Prostate gland (tissue), 2 donors: ENCODE results near the gene RPL27A. TPM values are rescaled to one million over a fixed set of nuclear protein-coding genes. Genes with fewer than 3 reads are reported as not detected.

Experiments used
- DNase-seq: peaks from one replicate; pipeline ENCODE4 v3.0.0-alpha.2; 2019; ENCODE audit warnings: low spot score
- H3K27ac ChIP-seq, 2 donors: fragments of 200-600 bp; sonication (generic); 2 replicates each; pipeline ENCODE4 v1.5.1; 2017 to 2019
- H3K27me3 ChIP-seq: fragments of 200-600 bp; sonication (generic); replicated peaks from 2 replicates; pipeline ENCODE4 v1.5.1; 2019; ENCODE audit not compliant: insufficient read depth
- H3K36me3 ChIP-seq, 2 donors: fragments of 200-600 bp; sonication (generic); 1 replicate in 1 of 2; 2 replicates in 1 of 2; pipeline versions ENCODE4 v1.5.1 to v1.8.1; 2017 to 2019
- H3K4me1 ChIP-seq: fragments of 200-600 bp; sonication (generic); replicated peaks from 2 replicates; pipeline ENCODE4 v1.5.1; 2019
- H3K4me3 ChIP-seq, 2 donors: fragments of 200-600 bp; sonication (generic); 2 replicates each; pipeline ENCODE4 v1.5.1; 2017 to 2019
- H3K9me3 ChIP-seq: fragments of 200-600 bp; sonication (generic); 2 replicates; pipeline ENCODE4 v1.5.1; 2017
- CTCF ChIP-seq, 4 experiments: fragments of 200-600 bp in 2 of 4; fragments of 450-650 bp in 2 of 4; sonication (generic) in 2 of 4; IDR thresholded peaks; 1 replicate in 3 of 4; 2 replicates in 1 of 4; pipeline ENCODE4 v1.5.1; 2016 to 2019; ENCODE audit warnings: antibody characterized with exemption in 4 of 4, mild to moderate bottlenecking in 2 of 4, moderate library complexity in 2 of 4
- POLR2A ChIP-seq: fragments of 450-650 bp; IDR thresholded peaks from one replicate; pipeline ENCODE4 v1.6.1; 2016; ENCODE audit warnings: antibody characterized with exemption, mild to moderate bottlenecking
- POLR2AphosphoS5 ChIP-seq: sonication (generic); formaldehyde crosslinking; IDR thresholded peaks from one replicate; pipeline ENCODE4 v1.6.1; 2017; ENCODE audit warnings: antibody characterized with exemption
- WGBS: methylation state at CpG from one replicate; pipeline ENCODE4 v1.1.5; 2018; 5-methylcytosine and 5-hydroxymethylcytosine counted together
- intact Hi-C: fragments of 100-400 bp; cut with DNase I; formaldehyde crosslinking; loops from one replicate; pipeline ENCODE4 v1.14.2; 2022
- total RNA-seq, 2 donors: library from RNA; depleted of rRNA; stranded (reverse); fragments of >200 nt; gene quantifications; one replicate each; pipeline ENCODE4 v1.1.0, GENCODE V29; 2016

RPL27A gene
- total RNA-seq, 2 donors from 2014 or later: 693 to 1,360 TPM

GRCh38 chr11:8683115-8683807 lies 669 bp downstream of the RPL27A start:
- H3K27ac ChIP-seq: peak overlapping the region; percentile 91
- no peak for DNase-seq
- intact Hi-C loops: loop anchor here (5.0 kb wide), 2 partner anchors 129 to 279 kb away; partner anchors contain the start of gene TMEM9B
- no peaks in the 10 kb centered on the region for H3K9me3 ChIP-seq
- H3K4me1 ChIP-seq: peaks cover 8% of the 10 kb centered on the region
- 2% methylated on average over 27 of the region's 27 CpGs for WGBS
- no peak for TF ChIP-seq POLR2A
- peak overlapping the region; percentile 83 to 84 for H3K4me3 ChIP-seq
- peaks cover 0 to 19% of the 10 kb centered on the region in 2 donors for H3K36me3 ChIP-seq
- no peaks in the 10 kb centered on the region for H3K27me3 ChIP-seq

- Histone ChIP-seq H3K27me3 (no peaks in the 10 kb centered on the region), H3K27ac (no peak overlapping the region), H3K4me1 (peaks cover 8% of the 10 kb centered on the region), H3K36me3 (peaks cover 0 to 19% of the 10 kb centered on the region in 2 donors), H3K4me3 (no peak overlapping the region), H3K9me3 (no peaks in the 10 kb centered on the region)
- 84% methylated on average over 6 of the region's 6 CpGs for WGBS
- TF ChIP-seq CTCF (IDR thresholded peaks at IDR 0.05) (no peak), POLR2AphosphoS5 (no peak), POLR2A (no peak)
- no peak for DNase-seq
- intact Hi-C loops: loop anchor here (5.0 kb wide), 2 partner anchors 128 to 278 kb away; partner anchors contain the start of gene TMEM9B
These were observed 2.2 kb downstream of the RPL27A start for GRCh38 chr11:8684600-8685290.

GRCh38 chr11:8685306-8685705 lies 2.7 kb downstream of the RPL27A start:
- no peaks in the 10 kb centered on the region for H3K9me3 ChIP-seq
- no peaks in the 10 kb centered on the region for H3K27me3 ChIP-seq
- WGBS: 84% methylated on average over 7 of the region's 7 CpGs
- H3K4me3 ChIP-seq: no peak overlapping the region
- intact Hi-C loops: no loop called here
- H3K36me3 ChIP-seq: peaks cover 0 to 19% of the 10 kb centered on the region in 2 donors
- no peak for DNase-seq
- H3K4me1 ChIP-seq: peaks cover 8% of the 10 kb centered on the region
- TF ChIP-seq POLR2AphosphoS5 (no peak), POLR2A (no peak), CTCF (IDR thresholded peaks at IDR 0.05) (no peak)
- no peak overlapping the region for H3K27ac ChIP-seq

GRCh38 chr11:8685820-8686219 lies 3.2 kb downstream of the RPL27A start:
- no peak overlapping the region for H3K27ac ChIP-seq
- intact Hi-C loops: no loop called here
- H3K4me3 ChIP-seq: no peak overlapping the region
- H3K27me3 ChIP-seq: no peaks in the 10 kb centered on the region
- 75% methylated on average over 2 of the region's 2 CpGs for WGBS
- TF ChIP-seq POLR2A (no peak), CTCF (IDR thresholded peaks at IDR 0.05) (no peak), POLR2AphosphoS5 (no peak)
- H3K4me1 ChIP-seq: peaks cover 8% of the 10 kb centered on the region
- DNase-seq: no peak
- H3K36me3 ChIP-seq: peaks cover 0 to 19% of the 10 kb centered on the region in 2 donors
- no peaks in the 10 kb centered on the region for H3K9me3 ChIP-seq

GRCh38 chr11:8686325-8686724 lies 3.7 kb downstream of the RPL27A start:
- Histone ChIP-seq H3K27ac (no peak overlapping the region), H3K4me1 (peaks cover 8% of the 10 kb centered on the region)

More at GRCh38 chr11:8686325-8686724, 3.7 kb downstream of the RPL27A start:
- Histone ChIP-seq H3K27me3 (no peaks in the 10 kb centered on the region), H3K36me3 (peaks cover 0 to 19% of the 10 kb centered on the region in 2 donors), H3K4me3 (no peak overlapping the region), H3K9me3 (no peaks in the 10 kb centered on the region)
- WGBS: 90% methylated on average over 7 of the region's 7 CpGs
- DNase-seq: no peak
- TF ChIP-seq CTCF (IDR thresholded peaks at IDR 0.05): no peak
- no peak for TF ChIP-seq POLR2A
- TF ChIP-seq POLR2AphosphoS5: no peak
- intact Hi-C loops: no loop called here
